Esophagus squamous epithelium (tissue), 4 donors: Measurements from ENCODE around the gene ADAR.

ENCODE experiments used
- POLR2A ChIP-seq, 4 donors: fragments of 450-650 bp; IDR thresholded peaks; one replicate each; pipeline ENCODE4 v1.6.1; 2017; ENCODE audit warnings: antibody characterized with exemption in 4 of 4, mild to moderate bottlenecking in 4 of 4, moderate library complexity in 3 of 4
- TF ChIP-seq, protein P1 (sequence below), 6 experiments: fragments of 450-650 bp in 4 of 6; fragments of 200-600 bp in 2 of 6; sonication (generic) in 2 of 6; IDR thresholded peaks; one replicate each; pipeline ENCODE4 v1.5.1; 2016 to 2019; ENCODE audit warnings: antibody characterized with exemption in 6 of 6, mild to moderate bottlenecking in 4 of 6, moderate library complexity in 4 of 6

DNA sequence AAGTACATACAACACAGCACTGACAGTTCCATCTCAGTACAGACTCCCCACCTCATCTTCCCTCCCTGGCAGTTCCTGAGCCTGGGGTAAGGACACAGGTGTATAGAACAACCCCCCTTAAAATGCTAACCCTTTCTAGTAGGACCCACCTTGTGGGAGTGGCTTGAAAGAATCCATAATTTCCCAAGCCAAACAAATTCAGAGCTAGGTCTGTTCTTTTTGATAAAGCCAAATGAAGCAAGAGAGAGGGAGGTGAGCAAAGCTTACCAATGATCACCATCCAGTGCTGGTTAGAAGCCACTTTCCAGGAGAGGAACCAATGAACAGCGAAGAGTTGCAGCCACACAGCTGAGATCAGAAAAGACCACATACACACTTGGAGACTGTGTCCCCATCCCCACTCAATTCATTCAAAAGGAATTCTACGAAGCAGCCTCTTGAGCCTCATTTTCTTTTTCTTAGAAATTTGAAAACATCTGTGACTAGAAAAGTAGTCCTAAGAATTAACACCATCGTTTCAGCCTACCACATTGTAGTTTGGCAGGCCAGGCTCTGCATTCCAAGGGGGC lies 58.7 kb downstream of the ADAR start:
- TF ChIP-seq, protein P1, sequence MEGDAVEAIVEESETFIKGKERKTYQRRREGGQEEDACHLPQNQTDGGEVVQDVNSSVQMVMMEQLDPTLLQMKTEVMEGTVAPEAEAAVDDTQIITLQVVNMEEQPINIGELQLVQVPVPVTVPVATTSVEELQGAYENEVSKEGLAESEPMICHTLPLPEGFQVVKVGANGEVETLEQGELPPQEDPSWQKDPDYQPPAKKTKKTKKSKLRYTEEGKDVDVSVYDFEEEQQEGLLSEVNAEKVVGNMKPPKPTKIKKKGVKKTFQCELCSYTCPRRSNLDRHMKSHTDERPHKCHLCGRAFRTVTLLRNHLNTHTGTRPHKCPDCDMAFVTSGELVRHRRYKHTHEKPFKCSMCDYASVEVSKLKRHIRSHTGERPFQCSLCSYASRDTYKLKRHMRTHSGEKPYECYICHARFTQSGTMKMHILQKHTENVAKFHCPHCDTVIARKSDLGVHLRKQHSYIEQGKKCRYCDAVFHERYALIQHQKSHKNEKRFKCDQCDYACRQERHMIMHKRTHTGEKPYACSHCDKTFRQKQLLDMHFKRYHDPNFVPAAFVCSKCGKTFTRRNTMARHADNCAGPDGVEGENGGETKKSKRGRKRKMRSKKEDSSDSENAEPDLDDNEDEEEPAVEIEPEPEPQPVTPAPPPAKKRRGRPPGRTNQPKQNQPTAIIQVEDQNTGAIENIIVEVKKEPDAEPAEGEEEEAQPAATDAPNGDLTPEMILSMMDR (IDR thresholded peaks at IDR 0.05), result no peak
- no peak for TF ChIP-seq POLR2A (IDR thresholded peaks at IDR 0.05)
